ENCODE measurements around the gene APOD.

DNA sequence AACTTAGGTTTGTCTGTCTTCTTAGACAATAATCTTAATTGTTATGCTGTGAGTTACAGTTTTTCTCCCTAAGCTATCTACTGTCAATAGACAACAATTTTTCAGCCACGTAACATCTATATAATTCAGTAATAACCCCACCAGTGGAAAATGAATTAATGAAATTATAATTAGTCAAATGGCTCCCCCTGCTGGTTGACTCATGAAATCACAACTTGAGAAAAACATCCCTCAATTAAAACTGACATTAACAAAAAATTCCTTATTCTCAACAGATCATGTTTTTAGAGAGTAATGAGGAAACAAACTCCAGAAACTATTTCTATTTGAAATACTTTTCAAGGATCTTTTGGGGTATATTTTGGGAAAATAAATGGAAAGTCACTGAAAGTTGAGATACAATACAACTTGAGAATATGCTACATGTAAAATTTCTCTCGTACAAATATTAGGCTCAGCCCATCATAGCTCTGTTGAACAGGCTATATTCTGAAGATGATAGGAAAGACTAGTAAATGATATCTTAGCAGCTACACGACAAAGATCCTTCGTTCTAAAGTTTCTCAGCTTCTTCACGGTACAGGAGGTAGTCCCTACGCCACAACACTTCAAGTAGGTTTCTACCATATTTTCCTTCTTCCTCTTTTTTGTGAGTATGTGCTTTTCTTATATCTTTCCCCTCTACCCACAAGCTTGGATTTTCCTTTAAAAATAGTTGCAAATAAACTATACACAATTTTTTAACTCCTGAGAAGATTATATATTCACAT lies 61.3 kb downstream of the APOD start:
- no peak for TF ChIP-seq POLR2A (IDR thresholded peaks at IDR 0.05)
- peak; percentile 54 to 81 for TF ChIP-seq CTCF (IDR thresholded peaks at IDR 0.05)

Measured in suprapubic skin (tissue), 3 donors.